Hepatocyte (in vitro differentiated cells): Measurements from ENCODE around the gene SPATA22. TPM values are rescaled to one million over a fixed set of nuclear protein-coding genes. Genes with fewer than 3 reads are reported as not detected.

ENCODE experiments used
- DNase-seq: peaks from one replicate; pipeline ENCODE4 v3.0.0-alpha.2; 2016; ENCODE audit warnings: low spot score
- H2AFZ ChIP-seq: fragments of 200-600 bp; sonication (generic); 2 replicates; pipeline ENCODE4 v1.6.0; 2016; ENCODE audit warnings: antibody characterized with exemption, mild to moderate bottlenecking
- H3K27ac ChIP-seq: fragments of 200-600 bp; sonication (generic); 2 replicates; pipeline ENCODE4 v1.5.1; 2016; ENCODE audit warnings: mild to moderate bottlenecking
- H3K27me3 ChIP-seq: fragments of 200-600 bp; sonication (generic); 2 replicates; pipeline ENCODE4 v1.6.1; 2016
- H3K36me3 ChIP-seq: fragments of 200-600 bp; sonication (generic); replicated peaks from 2 replicates; pipeline ENCODE4 v1.5.1; 2016; ENCODE audit warnings: low read depth; ENCODE audit not compliant: insufficient read depth
- H3K4me1 ChIP-seq: fragments of 200-600 bp; sonication (generic); 2 replicates; pipeline ENCODE4 v1.5.1; 2016; ENCODE audit warnings: mild to moderate bottlenecking, moderate library complexity; ENCODE audit not compliant: insufficient read depth
- H3K4me2 ChIP-seq: fragments of 200-600 bp; sonication (generic); 2 replicates; pipeline ENCODE4 v1.6.0; 2016
- H3K4me3 ChIP-seq: fragments of 200-600 bp; sonication (generic); 2 replicates; pipeline ENCODE4 v1.5.1; 2016; ENCODE audit warnings: mild to moderate bottlenecking
- H3K79me2 ChIP-seq: fragments of 200-600 bp; sonication (generic); 2 replicates; pipeline ENCODE4 v1.6.0; 2017; ENCODE audit warnings: mild to moderate bottlenecking
- H3K9me2 ChIP-seq: fragments of 200-600 bp; sonication (generic); replicated peaks from 2 replicates; pipeline ENCODE4 v1.6.0; 2017; ENCODE audit warnings: mild to moderate bottlenecking; ENCODE audit not compliant: insufficient read depth
- H3K9me3 ChIP-seq: fragments of 200-600 bp; sonication (generic); 2 replicates; pipeline ENCODE4 v1.5.1; 2016; ENCODE audit warnings: low read depth, mild to moderate bottlenecking
- H4K20me1 ChIP-seq: fragments of 200-600 bp; sonication (generic); 2 replicates; pipeline ENCODE4 v1.6.0; 2016; ENCODE audit warnings: mild to moderate bottlenecking; ENCODE audit not compliant: insufficient read depth, poor library complexity, severe bottlenecking
- EZH2 ChIP-seq: fragments of 200-600 bp; sonication (generic); IDR thresholded peaks from 2 replicates; pipeline ENCODE4 v1.6.1; 2016; ENCODE audit warnings: antibody characterized with exemption, mild to moderate bottlenecking, borderline replicate concordance
- EZH2phosphoT487 ChIP-seq: fragments of 200-600 bp; sonication (generic); IDR thresholded peaks from one replicate; pipeline ENCODE4 v1.6.1; 2018; ENCODE audit warnings: antibody characterized with exemption, mild to moderate bottlenecking, low read depth, moderate library complexity; ENCODE audit not compliant: unreplicated experiment, severe bottlenecking
- WGBS: methylation state at CpG from one replicate; pipeline ENCODE4 v1.1.6; 2016; ENCODE audit warnings: low lambda C conversion rate; ENCODE audit errors: missing lambda C conversion rate; 5-methylcytosine and 5-hydroxymethylcytosine counted together
- polyA plus RNA-seq: library from polyadenylated mRNA; unstranded; fragments of >200 nt; fragmentation: Nextera tagmentation; extraction: Ambion mirVana; gene quantifications from 2 replicates; pipeline ENCODE4 v1.2.1, GENCODE V29; 2016
- total RNA-seq: library from RNA; depleted of rRNA; stranded (reverse); fragments of >200 nt; gene quantifications from 2 replicates; pipeline ENCODE4 v1.2.3, GENCODE V29; 2014
- TF ChIP-seq, protein P1 (sequence below): fragments of 200-600 bp; sonication (generic); IDR thresholded peaks from 2 replicates; pipeline ENCODE4 v1.5.1; 2016; ENCODE audit warnings: antibody characterized with exemption, mild to moderate bottlenecking; ENCODE audit not compliant: poor library complexity

The SPATA22 gene
- total and polyA plus RNA-seq, 2 experiments from 2014 or later = not detected

DNA sequence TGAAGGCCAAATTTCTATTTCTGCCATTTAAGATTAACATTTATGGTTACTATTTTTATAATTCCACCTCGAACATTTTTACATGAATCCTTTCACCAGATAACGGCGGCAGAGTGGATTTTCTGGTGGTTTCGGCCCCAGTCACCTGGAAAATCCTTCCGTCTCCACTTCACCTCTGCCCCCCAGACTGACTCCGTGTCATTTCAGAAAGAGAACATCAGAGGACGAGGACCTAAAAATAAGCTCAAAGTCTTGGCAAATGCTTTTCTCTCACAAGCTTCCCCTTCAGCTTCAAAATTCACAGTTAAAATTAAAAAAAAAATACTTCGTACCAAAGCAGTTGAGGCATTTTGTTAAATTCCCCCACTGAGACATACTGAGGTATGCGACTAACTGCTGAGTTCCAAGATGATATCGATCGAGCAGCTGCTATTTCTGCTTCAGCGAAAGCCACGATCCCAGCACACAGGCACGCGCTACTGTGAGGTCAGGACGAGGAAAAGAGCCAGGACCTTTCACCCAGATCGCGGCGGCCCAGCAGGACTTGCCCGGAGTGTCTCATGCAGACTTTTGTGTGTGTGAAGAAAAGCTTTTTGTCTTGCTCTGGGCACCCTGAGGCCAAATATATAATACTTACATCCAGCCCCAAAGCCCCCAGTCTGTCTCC is 41.0 kb upstream of the SPATA22 start:
- no peaks in the 10 kb centered on the region for H4K20me1 ChIP-seq
- no peak overlapping the region for H2AFZ ChIP-seq
- H3K4me3 ChIP-seq = no peak overlapping the region
- no peaks in the 10 kb centered on the region for H3K9me3 ChIP-seq
- no peaks in the 10 kb centered on the region for H3K79me2 ChIP-seq
- no peaks in the 10 kb centered on the region for H3K4me1 ChIP-seq
- H3K36me3 ChIP-seq = no peaks in the 10 kb centered on the region
- H3K4me2 ChIP-seq = no peak overlapping the region
- TF ChIP-seq EZH2phosphoT487 (no peak), EZH2 (no peak)
- TF ChIP-seq, protein P1, sequence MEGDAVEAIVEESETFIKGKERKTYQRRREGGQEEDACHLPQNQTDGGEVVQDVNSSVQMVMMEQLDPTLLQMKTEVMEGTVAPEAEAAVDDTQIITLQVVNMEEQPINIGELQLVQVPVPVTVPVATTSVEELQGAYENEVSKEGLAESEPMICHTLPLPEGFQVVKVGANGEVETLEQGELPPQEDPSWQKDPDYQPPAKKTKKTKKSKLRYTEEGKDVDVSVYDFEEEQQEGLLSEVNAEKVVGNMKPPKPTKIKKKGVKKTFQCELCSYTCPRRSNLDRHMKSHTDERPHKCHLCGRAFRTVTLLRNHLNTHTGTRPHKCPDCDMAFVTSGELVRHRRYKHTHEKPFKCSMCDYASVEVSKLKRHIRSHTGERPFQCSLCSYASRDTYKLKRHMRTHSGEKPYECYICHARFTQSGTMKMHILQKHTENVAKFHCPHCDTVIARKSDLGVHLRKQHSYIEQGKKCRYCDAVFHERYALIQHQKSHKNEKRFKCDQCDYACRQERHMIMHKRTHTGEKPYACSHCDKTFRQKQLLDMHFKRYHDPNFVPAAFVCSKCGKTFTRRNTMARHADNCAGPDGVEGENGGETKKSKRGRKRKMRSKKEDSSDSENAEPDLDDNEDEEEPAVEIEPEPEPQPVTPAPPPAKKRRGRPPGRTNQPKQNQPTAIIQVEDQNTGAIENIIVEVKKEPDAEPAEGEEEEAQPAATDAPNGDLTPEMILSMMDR = no peak
- DNase-seq = no peak
- WGBS = 63% methylated on average over 20 of the region's 20 CpGs
- no peak overlapping the region for H3K27ac ChIP-seq
- H3K27me3 ChIP-seq = no peaks in the 10 kb centered on the region
- H3K9me2 ChIP-seq = no peaks in the 10 kb centered on the region

DNA sequence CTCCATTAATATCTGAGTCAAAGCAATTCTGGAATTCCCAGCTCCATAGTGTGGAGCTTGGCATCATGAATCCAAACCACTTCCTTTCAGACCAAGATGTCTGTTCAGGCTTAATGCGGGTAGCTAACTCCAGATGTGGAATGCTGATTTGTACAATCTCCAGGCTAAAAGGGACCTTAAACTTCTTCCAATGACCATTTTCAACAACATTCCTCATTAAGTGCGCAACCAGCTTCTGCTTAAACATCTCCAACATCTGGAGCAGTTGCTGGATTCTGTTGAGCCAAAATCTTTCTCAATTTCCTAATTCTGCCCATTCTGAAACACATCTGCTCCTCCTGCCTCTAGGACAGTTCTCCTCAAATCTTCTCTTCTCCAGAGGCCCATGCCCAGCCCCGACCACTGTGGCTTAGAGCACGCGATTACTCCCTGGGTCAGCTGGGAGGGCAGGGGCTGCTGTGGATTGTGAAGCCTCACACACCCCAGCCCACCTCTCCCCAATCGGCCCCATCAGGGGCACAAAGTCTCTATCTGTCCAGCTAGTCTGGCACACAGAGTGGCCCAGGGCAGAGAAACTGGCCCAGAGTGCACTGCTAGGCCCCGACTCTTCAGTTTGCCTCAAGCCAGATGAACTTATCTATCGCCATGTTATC is 40.4 kb upstream of the SPATA22 start:
- no peak overlapping the region for H2AFZ ChIP-seq
- H3K79me2 ChIP-seq = no peaks in the 10 kb centered on the region
- no peaks in the 10 kb centered on the region for H3K4me1 ChIP-seq
- no peak overlapping the region for H3K4me3 ChIP-seq
- H3K9me2 ChIP-seq = no peaks in the 10 kb centered on the region
- no peaks in the 10 kb centered on the region for H3K9me3 ChIP-seq
- no peak for DNase-seq
- TF ChIP-seq EZH2 (no peak), EZH2phosphoT487 (no peak)
- TF ChIP-seq, protein P1 = no peak
- WGBS = 75% methylated on average over 8 of the region's 8 CpGs
- H3K27ac ChIP-seq = no peak overlapping the region
- no peaks in the 10 kb centered on the region for H3K27me3 ChIP-seq
- H4K20me1 ChIP-seq = no peaks in the 10 kb centered on the region
- H3K4me2 ChIP-seq = no peak overlapping the region
- H3K36me3 ChIP-seq = no peaks in the 10 kb centered on the region

DNA sequence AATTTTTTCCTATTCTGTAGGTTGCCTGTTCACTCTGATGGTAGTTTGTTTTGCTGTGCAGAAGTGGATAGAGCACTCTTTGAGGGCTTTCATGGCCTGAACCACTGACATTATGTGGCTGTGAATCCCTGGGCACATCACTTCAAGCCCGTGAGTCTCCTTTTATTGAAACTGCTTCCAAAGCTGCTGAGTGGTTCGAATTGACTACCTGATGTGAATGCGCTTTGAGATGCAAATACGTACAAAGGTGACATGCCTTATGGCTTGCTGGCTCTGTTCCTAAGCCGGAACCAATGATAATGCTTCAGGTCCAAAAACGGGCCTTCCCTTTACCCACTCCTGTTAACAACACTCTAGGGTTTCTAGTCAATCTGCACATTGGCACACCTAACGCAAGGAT is 38.5 kb upstream of the SPATA22 start:
- 65% methylated on average over 7 of the region's 7 CpGs for WGBS
- no peak overlapping the region for H3K4me3 ChIP-seq
- no peak overlapping the region for H3K4me2 ChIP-seq
- H4K20me1 ChIP-seq = no peaks in the 10 kb centered on the region
- no peaks in the 10 kb centered on the region for H3K9me3 ChIP-seq
- no peak overlapping the region for H2AFZ ChIP-seq
- no peaks in the 10 kb centered on the region for H3K79me2 ChIP-seq
- no peak for TF ChIP-seq EZH2phosphoT487
- TF ChIP-seq, protein P1 = no peak
- TF ChIP-seq EZH2 = no peak
- DNase-seq = no peak
- H3K9me2 ChIP-seq = no peaks in the 10 kb centered on the region
- H3K27ac ChIP-seq = no peak overlapping the region
- H3K4me1 ChIP-seq = no peaks in the 10 kb centered on the region
- H3K27me3 ChIP-seq = no peaks in the 10 kb centered on the region
- no peaks in the 10 kb centered on the region for H3K36me3 ChIP-seq
